ENCODE results near the gene DOCK9.

DOCK9 gene

GRCh38 chr13:98963917-98964316, 13.9 kb downstream of the DOCK9 start:
- no peak overlapping the region for H3K27ac ChIP-seq
- no peak for TF ChIP-seq CTCF (conservative IDR thresholded peaks at IDR 0.05; ENCODE audit: low read depth, low read length)

GRCh38 chr13:98962901-98963590, 14.8 kb downstream of the DOCK9 start:
- no peaks in the 10 kb centered on the region for H4K20me1 ChIP-seq (ENCODE audit: insufficient read depth)
- TF ChIP-seq CTCF (conservative IDR thresholded peaks at IDR 0.05; ENCODE audit: low read depth, low read length) = no peak
- no peak overlapping the region for H3K9ac ChIP-seq
- H3K79me2 ChIP-seq (ENCODE audit: insufficient read depth, low read depth) = no peaks in the 10 kb centered on the region
- H3K4me2 ChIP-seq = no peak overlapping the region
- no peaks in the 10 kb centered on the region for H3K36me3 ChIP-seq (ENCODE audit: insufficient read depth)
- H3K4me1 ChIP-seq (ENCODE audit: low read depth, poor library complexity, severe bottlenecking) = no peaks in the 10 kb centered on the region
- no peak overlapping the region for H2AFZ ChIP-seq (ENCODE audit: low read depth)
- no peak overlapping the region for H3K4me3 ChIP-seq (IDR thresholded peaks at IDR 0.05; ENCODE audit: insufficient read depth, low read depth, low read length)
- H3K27ac ChIP-seq = no peak overlapping the region
- no peaks in the 10 kb centered on the region for H3K27me3 ChIP-seq (ENCODE audit: insufficient read depth, low read depth)

More at GRCh38 chr13:98963917-98964316, 13.9 kb downstream of the DOCK9 start:
- Histone ChIP-seq H3K27me3 (ENCODE audit: insufficient read depth, low read depth) (no peaks in the 10 kb centered on the region), H3K4me1 (ENCODE audit: low read depth, poor library complexity, severe bottlenecking) (no peaks in the 10 kb centered on the region), H3K4me3 (IDR thresholded peaks at IDR 0.05; ENCODE audit: insufficient read depth, low read depth, low read length) (no peak overlapping the region), H3K36me3 (ENCODE audit: insufficient read depth) (no peaks in the 10 kb centered on the region), H3K79me2 (ENCODE audit: insufficient read depth, low read depth) (no peaks in the 10 kb centered on the region), H3K9ac (no peak overlapping the region), H3K4me2 (no peak overlapping the region), H2AFZ (ENCODE audit: low read depth) (no peak overlapping the region), H4K20me1 (ENCODE audit: insufficient read depth) (no peaks in the 10 kb centered on the region)

DNA sequence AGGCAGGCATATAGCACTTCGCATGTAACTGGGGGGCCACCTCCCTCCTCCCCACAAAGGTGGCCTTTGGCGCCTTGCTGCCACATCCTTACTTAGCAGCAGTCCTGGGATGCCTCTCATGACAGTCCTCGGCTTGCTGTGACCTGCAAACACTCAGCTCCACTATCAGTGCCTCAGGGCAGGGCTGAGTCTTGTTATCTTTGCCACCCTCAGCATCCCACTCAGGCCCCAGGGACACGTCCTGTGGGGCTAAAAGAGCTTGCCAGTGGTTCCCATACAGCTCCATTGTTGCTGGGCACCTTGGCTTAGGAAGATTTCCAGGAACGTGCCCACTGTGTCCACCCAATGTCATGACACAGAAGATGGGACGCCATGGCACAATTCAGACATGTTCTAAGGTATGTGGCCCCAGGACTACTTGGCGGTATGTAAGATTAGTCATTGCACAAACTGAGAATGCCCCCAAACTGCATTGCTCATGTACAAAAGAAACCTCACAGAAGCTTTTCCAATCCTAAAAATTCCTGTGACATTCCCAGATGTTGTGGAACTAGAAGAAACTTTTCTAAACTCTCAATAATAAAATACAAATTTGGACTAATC, 16.3 kb downstream of the DOCK9 start:
- no peak for TF ChIP-seq CTCF (conservative IDR thresholded peaks at IDR 0.05; ENCODE audit: low read depth, low read length)
- Histone ChIP-seq H3K79me2 (ENCODE audit: insufficient read depth, low read depth) (no peaks in the 10 kb centered on the region), H3K27me3 (ENCODE audit: insufficient read depth, low read depth) (no peaks in the 10 kb centered on the region), H3K4me2 (no peak overlapping the region), H3K4me1 (ENCODE audit: low read depth, poor library complexity, severe bottlenecking) (no peaks in the 10 kb centered on the region), H3K9ac (no peak overlapping the region), H3K36me3 (ENCODE audit: insufficient read depth) (no peaks in the 10 kb centered on the region), H4K20me1 (ENCODE audit: insufficient read depth) (no peaks in the 10 kb centered on the region), H3K27ac (no peak overlapping the region), H2AFZ (ENCODE audit: low read depth) (no peak overlapping the region), H3K4me3 (IDR thresholded peaks at IDR 0.05; ENCODE audit: insufficient read depth, low read depth, low read length) (no peak overlapping the region)

DNA sequence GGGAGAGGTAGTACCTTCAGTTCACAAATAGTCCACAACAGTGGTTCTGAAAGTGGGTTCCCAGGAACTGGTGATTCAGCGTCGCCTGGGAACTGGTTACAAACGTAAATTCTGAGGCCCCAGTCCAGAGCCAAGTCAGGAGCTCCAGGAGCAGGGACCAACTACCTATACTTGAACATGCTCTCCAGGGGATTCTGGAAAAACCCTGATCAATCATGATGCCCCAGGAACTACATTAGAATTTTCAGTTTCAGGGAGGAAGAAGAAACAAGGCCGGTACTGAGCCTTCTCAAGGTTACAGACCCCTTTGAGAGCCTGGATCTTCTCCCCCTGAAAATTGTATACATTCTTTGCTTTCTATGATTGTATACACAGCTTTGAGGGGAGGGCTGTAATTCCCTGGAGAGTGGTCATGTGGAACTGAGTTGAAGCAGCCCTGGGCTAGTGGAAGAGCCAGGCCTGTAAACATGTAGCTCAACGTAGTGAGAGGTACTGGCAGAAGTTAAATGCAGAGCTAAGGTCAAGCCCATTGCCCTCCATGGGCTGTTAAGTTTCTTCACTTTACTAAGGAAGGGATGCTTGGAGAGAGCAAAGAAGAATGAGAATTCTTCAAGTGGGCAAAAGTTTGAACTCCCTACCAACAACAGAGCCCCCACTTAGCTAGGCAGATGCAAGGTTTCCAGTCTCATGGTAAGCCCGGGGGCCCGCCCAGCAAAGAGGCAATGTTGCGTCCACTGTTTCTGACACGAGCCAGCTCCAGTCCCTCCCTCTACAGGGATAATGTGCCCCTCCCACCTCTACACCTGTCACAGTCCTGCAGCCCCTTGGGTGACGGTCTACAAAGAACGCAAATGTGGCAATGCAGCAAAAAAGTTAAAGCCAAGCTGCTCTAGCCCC, 17.0 kb downstream of the DOCK9 start:
- no peak overlapping the region for H3K4me2 ChIP-seq
- no peak overlapping the region for H3K4me3 ChIP-seq (IDR thresholded peaks at IDR 0.05; ENCODE audit: insufficient read depth, low read depth, low read length)
- H3K36me3 ChIP-seq (ENCODE audit: insufficient read depth) = no peaks in the 10 kb centered on the region
- no peaks in the 10 kb centered on the region for H4K20me1 ChIP-seq (ENCODE audit: insufficient read depth)
- H2AFZ ChIP-seq (ENCODE audit: low read depth) = no peak overlapping the region
- H3K27me3 ChIP-seq (ENCODE audit: insufficient read depth, low read depth) = no peaks in the 10 kb centered on the region
- no peaks in the 10 kb centered on the region for H3K79me2 ChIP-seq (ENCODE audit: insufficient read depth, low read depth)
- no peak overlapping the region for H3K9ac ChIP-seq
- H3K27ac ChIP-seq = no peak overlapping the region
- H3K4me1 ChIP-seq (ENCODE audit: low read depth, poor library complexity, severe bottlenecking) = no peaks in the 10 kb centered on the region
- no peak for TF ChIP-seq CTCF (conservative IDR thresholded peaks at IDR 0.05; ENCODE audit: low read depth, low read length)
